ACC112 (cell line): Measurements from ENCODE around the gene LDLRAD3.

ENCODE experiments used
- H2AFZ ChIP-seq: fragments of 200-600 bp; sonication (generic); one replicate; pipeline ENCODE4 v1.6.0; 2017; ENCODE audit warnings: antibody characterized with exemption, low read length; ENCODE audit not compliant: unreplicated experiment
- H3K27ac ChIP-seq: fragments of 200-600 bp; sonication (generic); 2 replicates; pipeline ENCODE4 v1.5.1; 2014; ENCODE audit warnings: low read depth, mild to moderate bottlenecking, antibody characterized with exemption, low read length, moderate library complexity
- H3K27me3 ChIP-seq: fragments of 200-600 bp; sonication (generic); 2 replicates; pipeline ENCODE4 v1.6.1; 2014; ENCODE audit warnings: mild to moderate bottlenecking, antibody characterized with exemption, low read length, moderate library complexity, mixed read lengths; ENCODE audit not compliant: insufficient read depth
- H3K36me3 ChIP-seq: fragments of 200-600 bp; sonication (generic); 2 replicates; pipeline ENCODE4 v1.6.1; 2016; ENCODE audit warnings: mild to moderate bottlenecking, antibody characterized with exemption, low read length, moderate library complexity, mixed read lengths; ENCODE audit not compliant: insufficient read depth
- H3K4me1 ChIP-seq: fragments of 200-600 bp; sonication (generic); one replicate; pipeline ENCODE4 v1.6.1; 2016; ENCODE audit warnings: low read length, mixed read lengths; ENCODE audit not compliant: insufficient read depth, unreplicated experiment, control insufficient read depth
- H3K4me3 ChIP-seq: fragments of 200-600 bp; sonication (generic); 2 replicates; pipeline ENCODE4 v1.5.1; 2014; ENCODE audit warnings: mild to moderate bottlenecking, low read depth, low read length
- H3K79me2 ChIP-seq: fragments of 200-600 bp; sonication (generic); one replicate; pipeline ENCODE4 v1.6.0; 2016; ENCODE audit warnings: low read length; ENCODE audit not compliant: control insufficient read depth, unreplicated experiment, insufficient read depth

Gene LDLRAD3

GRCh38 chr11:36033082-36033751 is 89.4 kb downstream of the LDLRAD3 start:
- H3K27me3 ChIP-seq: no peaks in the 10 kb centered on the region
- H3K79me2 ChIP-seq: peaks cover 9% of the 10 kb centered on the region
- H3K4me1 ChIP-seq: peaks cover 34% of the 10 kb centered on the region
- H2AFZ ChIP-seq: no peak overlapping the region
- no peak overlapping the region for H3K4me3 ChIP-seq
- H3K27ac ChIP-seq: no peak overlapping the region
- peaks cover 6% of the 10 kb centered on the region; the same call in 1 of the 2 replicates for H3K36me3 ChIP-seq

GRCh38 chr11:36033936-36034335 is 90.1 kb downstream of the LDLRAD3 start:
- peaks cover 34% of the 10 kb centered on the region for H3K4me1 ChIP-seq
- H3K4me3 ChIP-seq: no peak overlapping the region
- no peak overlapping the region for H3K27ac ChIP-seq
- H3K27me3 ChIP-seq: no peaks in the 10 kb centered on the region
- H3K36me3 ChIP-seq: peaks cover 6% of the 10 kb centered on the region; the same call in 1 of the 2 replicates
- H3K79me2 ChIP-seq: peaks cover 9% of the 10 kb centered on the region
- H2AFZ ChIP-seq: no peak overlapping the region

GRCh38 chr11:36034551-36035331 is 90.9 kb downstream of the LDLRAD3 start:
- H3K4me3 ChIP-seq: no peak overlapping the region
- H3K79me2 ChIP-seq: peaks cover 9% of the 10 kb centered on the region
- H2AFZ ChIP-seq: no peak overlapping the region
- peak overlapping the region; percentile 32 for H3K27ac ChIP-seq
- H3K27me3 ChIP-seq: no peaks in the 10 kb centered on the region
- H3K4me1 ChIP-seq: peaks cover 34% of the 10 kb centered on the region
- H3K36me3 ChIP-seq: peaks cover 6% of the 10 kb centered on the region; the same call in 1 of the 2 replicates

- Histone ChIP-seq H2AFZ (no peak overlapping the region), H3K4me3 (no peak overlapping the region), H3K27me3 (no peaks in the 10 kb centered on the region), H3K79me2 (peaks cover 9% of the 10 kb centered on the region), H3K4me1 (peaks cover 31% of the 10 kb centered on the region), H3K27ac (peak overlapping the region; percentile 32), H3K36me3 (peaks cover 6% of the 10 kb centered on the region; the same call in 1 of the 2 replicates)
Measured at GRCh38 chr11:36035454-36035853, 91.6 kb downstream of the LDLRAD3 start.

- Histone ChIP-seq H3K27ac (no peak overlapping the region), H3K4me1 (peaks cover 31% of the 10 kb centered on the region), H3K36me3 (peaks cover 6% of the 10 kb centered on the region; the same call in 1 of the 2 replicates), H3K4me3 (no peak overlapping the region), H3K27me3 (no peaks in the 10 kb centered on the region), H2AFZ (no peak overlapping the region), H3K79me2 (peaks cover 9% of the 10 kb centered on the region)
Measured at GRCh38 chr11:36035999-36036398, 92.1 kb downstream of the LDLRAD3 start.

GRCh38 chr11:36037031-36037430 is 93.2 kb downstream of the LDLRAD3 start:
- Histone ChIP-seq H3K4me1 (peaks cover 31% of the 10 kb centered on the region), H3K4me3 (no peak overlapping the region), H3K27ac (no peak overlapping the region), H3K79me2 (peaks cover 9% of the 10 kb centered on the region), H3K36me3 (peaks cover 6% of the 10 kb centered on the region; the same call in 1 of the 2 replicates), H3K27me3 (no peaks in the 10 kb centered on the region), H2AFZ (no peak overlapping the region)

- Histone ChIP-seq H3K36me3 (peaks cover 6% of the 10 kb centered on the region; the same call in 1 of the 2 replicates), H3K79me2 (peaks cover 9% of the 10 kb centered on the region), H3K27me3 (no peaks in the 10 kb centered on the region), H3K4me1 (peaks cover 31% of the 10 kb centered on the region), H3K4me3 (no peak overlapping the region), H3K27ac (no peak overlapping the region), H2AFZ (no peak overlapping the region)
Measured at GRCh38 chr11:36038541-36038940, 94.7 kb downstream of the LDLRAD3 start.

GRCh38 chr11:36039471-36039870 is 95.6 kb downstream of the LDLRAD3 start:
- Histone ChIP-seq H3K27ac (no peak overlapping the region), H3K79me2 (peaks cover 9% of the 10 kb centered on the region), H3K4me3 (no peak overlapping the region), H3K36me3 (no peaks in the 10 kb centered on the region), H3K4me1 (peaks cover 27% of the 10 kb centered on the region), H2AFZ (no peak overlapping the region), H3K27me3 (no peaks in the 10 kb centered on the region)

GRCh38 chr11:36041988-36042611 is 98.2 kb downstream of the LDLRAD3 start:
- H3K4me3 ChIP-seq: no peak overlapping the region
- no peak overlapping the region for H2AFZ ChIP-seq
- no peaks in the 10 kb centered on the region for H3K36me3 ChIP-seq
- H3K4me1 ChIP-seq: peaks cover 7% of the 10 kb centered on the region
- H3K79me2 ChIP-seq: no peaks in the 10 kb centered on the region
- H3K27me3 ChIP-seq: no peaks in the 10 kb centered on the region
- H3K27ac ChIP-seq: no peak overlapping the region

- no peaks in the 10 kb centered on the region for H3K4me1 ChIP-seq
- no peak overlapping the region for H2AFZ ChIP-seq
- H3K4me3 ChIP-seq: no peak overlapping the region
- no peaks in the 10 kb centered on the region for H3K79me2 ChIP-seq
- H3K27ac ChIP-seq: no peak overlapping the region
- no peaks in the 10 kb centered on the region for H3K36me3 ChIP-seq
- H3K27me3 ChIP-seq: no peaks in the 10 kb centered on the region
Measured at GRCh38 chr11:36044636-36045035, 100.8 kb downstream of the LDLRAD3 start.
